Gastrocnemius medialis (tissue), 4 donors: ENCODE measurements around the gene POLD1. TPM values are rescaled to one million over a fixed set of nuclear protein-coding genes. Genes with fewer than 3 reads are reported as not detected.

Source experiments
- ATAC-seq, 2 donors: fragments of 150-250 bp; one replicate each; pipeline ENCODE4 v1.9.1; 2016
- DNase-seq, 2 donors: peaks; one replicate each; pipeline ENCODE4 v3.0.0-alpha.2; 2019
- H3K27ac ChIP-seq, 4 donors: fragments of 200-600 bp; sonication (generic); 1 replicate in 1 of 4; 2 replicates in 3 of 4; pipeline ENCODE4 v1.5.1; 2016 to 2018; ENCODE audit warnings: mild to moderate bottlenecking in 2 of 4, moderate library complexity in 1 of 4
- H3K27me3 ChIP-seq, 3 donors: fragments of 200-600 bp; sonication (generic) in 2 of 3; 1 replicate in 1 of 3; 2 replicates in 2 of 3; pipeline versions ENCODE4 v1.5.1 to v1.6.0; 2016 to 2019; ENCODE audit warnings: mild to moderate bottlenecking in 1 of 3, moderate library complexity in 1 of 3
- H3K36me3 ChIP-seq, 2 donors: fragments of 200-600 bp; sonication (generic) in 1 of 2; one replicate each; pipeline ENCODE4 v1.5.1; 2017 to 2018
- H3K4me1 ChIP-seq, 2 donors: fragments of 200-600 bp; sonication (generic) in 1 of 2; one replicate each; pipeline ENCODE4 v1.5.1; 2016 to 2017; ENCODE audit warnings: mild to moderate bottlenecking in 2 of 2
- H3K4me3 ChIP-seq, 4 donors: fragments of 200-600 bp; sonication (generic) in 3 of 4; 1 replicate in 1 of 4; 2 replicates in 3 of 4; pipeline ENCODE4 v1.5.1; 2016 to 2019; ENCODE audit warnings: mild to moderate bottlenecking in 2 of 4
- H3K9me3 ChIP-seq, 3 donors: fragments of 200-600 bp; sonication (generic) in 2 of 3; 1 replicate in 1 of 3; 2 replicates in 2 of 3; pipeline ENCODE4 v1.5.1; 2016 to 2019
- POLR2A ChIP-seq, 2 donors: fragments of 450-650 bp; IDR thresholded peaks; one replicate each; pipeline ENCODE4 v1.6.1; 2017; ENCODE audit warnings: antibody characterized with exemption in 2 of 2, mild to moderate bottlenecking in 2 of 2, moderate library complexity in 2 of 2
- in situ Hi-C, 4 donors: fragments of 200-750 bp; cut with MboI; loops; one replicate each; pipeline versions ENCODE4 v1.15.0 to v1.8.0; 2017; ENCODE audit warnings: low sequenced_read_pairs in 4 of 4
- intact Hi-C: fragments of 100-400 bp; cut with DNase I; formaldehyde crosslinking; loops from one replicate; pipeline ENCODE4 v1.15.1; 2023; ENCODE audit warnings: low total_unique reads
- total RNA-seq, 4 donors: library from RNA; depleted of rRNA; stranded (reverse); fragments of >200 nt; gene quantifications; one replicate each; pipeline versions ENCODE4 v1.1.0 to v1.2.3, GENCODE V29; 2016
- TF ChIP-seq, protein P1 (sequence below), 5 experiments: fragments of 450-650 bp in 3 of 5; fragments of 200-600 bp in 2 of 5; sonication (generic) in 2 of 5; IDR thresholded peaks in 4 of 5; conservative IDR thresholded peaks in 1 of 5; 1 replicate in 4 of 5; 2 replicates in 1 of 5; pipeline ENCODE4 v1.5.1; 2016 to 2019; ENCODE audit warnings: antibody characterized with exemption in 5 of 5, mild to moderate bottlenecking in 3 of 5, moderate library complexity in 3 of 5

The POLD1 gene
- total RNA-seq, 4 donors from 2014 or later = 4.0 to 18.3 (median 6.0) TPM

DNA sequence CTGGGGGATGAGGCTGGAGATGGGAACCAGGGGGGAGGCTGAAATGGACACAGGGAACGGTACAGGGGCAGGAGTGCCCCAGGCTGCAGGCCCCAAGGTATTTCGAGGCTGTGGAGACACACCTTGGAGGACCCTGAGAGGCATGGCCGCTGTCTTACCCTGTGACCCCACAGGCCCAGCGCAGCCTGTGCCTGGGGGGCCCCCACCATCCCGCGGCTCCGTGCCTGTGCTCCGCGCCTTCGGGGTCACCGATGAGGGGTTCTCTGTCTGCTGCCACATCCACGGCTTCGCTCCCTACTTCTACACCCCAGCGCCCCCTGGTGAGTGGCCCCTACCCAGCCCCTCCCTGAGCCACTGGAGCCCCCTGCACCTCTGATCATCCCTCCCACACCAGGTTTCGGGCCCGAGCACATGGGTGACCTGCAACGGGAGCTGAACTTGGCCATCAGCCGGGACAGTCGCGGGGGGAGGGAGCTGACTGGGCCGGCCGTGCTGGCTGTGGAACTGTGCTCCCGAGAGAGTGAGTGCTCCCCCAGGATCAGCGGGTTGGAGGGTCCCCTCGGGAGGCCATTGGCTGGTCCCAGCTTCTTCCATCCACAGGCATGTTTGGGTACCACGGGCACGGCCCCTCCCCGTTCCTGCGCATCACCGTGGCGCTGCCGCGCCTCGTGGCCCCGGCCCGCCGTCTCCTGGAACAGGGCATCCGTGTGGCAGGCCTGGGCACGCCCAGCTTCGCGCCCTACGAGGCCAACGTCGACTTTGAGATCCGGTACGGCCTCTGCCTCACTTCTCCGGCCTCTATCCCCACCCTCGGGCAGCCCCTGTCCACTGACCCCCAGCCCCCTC is 17.7 kb downstream of the POLD1 start:
- Histone ChIP-seq H3K27me3 (no peaks in the 10 kb centered on the region), H3K4me1 (no peaks in the 10 kb centered on the region), H3K36me3 (peaks cover 0 to 8% of the 10 kb centered on the region in 2 donors), H3K9me3 (no peaks in the 10 kb centered on the region), H3K4me3 (no peak overlapping the region), H3K27ac (no peak overlapping the region)
- TF ChIP-seq POLR2A (IDR thresholded peaks at IDR 0.05) = no peak
- TF ChIP-seq, protein P1, sequence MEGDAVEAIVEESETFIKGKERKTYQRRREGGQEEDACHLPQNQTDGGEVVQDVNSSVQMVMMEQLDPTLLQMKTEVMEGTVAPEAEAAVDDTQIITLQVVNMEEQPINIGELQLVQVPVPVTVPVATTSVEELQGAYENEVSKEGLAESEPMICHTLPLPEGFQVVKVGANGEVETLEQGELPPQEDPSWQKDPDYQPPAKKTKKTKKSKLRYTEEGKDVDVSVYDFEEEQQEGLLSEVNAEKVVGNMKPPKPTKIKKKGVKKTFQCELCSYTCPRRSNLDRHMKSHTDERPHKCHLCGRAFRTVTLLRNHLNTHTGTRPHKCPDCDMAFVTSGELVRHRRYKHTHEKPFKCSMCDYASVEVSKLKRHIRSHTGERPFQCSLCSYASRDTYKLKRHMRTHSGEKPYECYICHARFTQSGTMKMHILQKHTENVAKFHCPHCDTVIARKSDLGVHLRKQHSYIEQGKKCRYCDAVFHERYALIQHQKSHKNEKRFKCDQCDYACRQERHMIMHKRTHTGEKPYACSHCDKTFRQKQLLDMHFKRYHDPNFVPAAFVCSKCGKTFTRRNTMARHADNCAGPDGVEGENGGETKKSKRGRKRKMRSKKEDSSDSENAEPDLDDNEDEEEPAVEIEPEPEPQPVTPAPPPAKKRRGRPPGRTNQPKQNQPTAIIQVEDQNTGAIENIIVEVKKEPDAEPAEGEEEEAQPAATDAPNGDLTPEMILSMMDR (IDR thresholded peaks at IDR 0.05 in 4 of 5, conservative IDR thresholded peaks at IDR 0.05 in 1 of 5) = peak in 1 of 5 experiments; percentile 12
- in situ Hi-C loops (no loop called here), intact Hi-C loops (no loop called here)
- ATAC-seq = no peak
- DNase-seq = no peak

DNA sequence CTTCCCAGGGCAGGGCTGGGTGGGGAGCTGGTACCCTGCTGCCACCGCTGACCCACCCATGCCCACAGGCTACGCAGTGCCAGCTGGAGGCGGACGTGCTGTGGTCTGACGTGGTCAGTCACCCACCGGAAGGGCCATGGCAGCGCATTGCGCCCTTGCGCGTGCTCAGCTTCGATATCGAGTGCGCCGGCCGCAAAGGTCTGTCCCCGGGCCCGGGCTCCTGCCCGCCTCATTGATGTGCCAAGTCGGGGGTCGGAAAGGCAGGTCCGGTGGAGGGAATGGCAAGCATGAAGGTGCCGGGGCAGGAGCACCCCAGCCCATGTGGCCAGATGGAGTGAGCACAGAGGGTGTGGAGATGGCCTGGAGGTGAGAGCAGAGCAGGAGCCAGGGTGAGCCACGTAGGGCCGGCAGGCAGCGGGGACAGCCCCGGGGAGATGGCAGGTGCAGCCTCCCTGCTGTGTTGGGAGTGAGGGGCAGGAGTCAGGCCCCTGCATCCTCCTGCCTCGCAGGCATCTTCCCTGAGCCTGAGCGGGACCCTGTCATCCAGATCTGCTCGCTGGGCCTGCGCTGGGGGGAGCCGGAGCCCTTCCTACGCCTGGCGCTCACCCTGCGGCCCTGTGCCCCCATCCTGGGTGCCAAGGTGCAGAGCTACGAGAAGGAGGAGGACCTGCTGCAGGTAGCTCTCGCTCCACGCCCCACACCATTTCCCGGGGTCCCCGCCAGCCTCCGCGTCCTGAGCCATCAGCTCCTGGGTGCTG is 18.6 kb downstream of the POLD1 start:
- Histone ChIP-seq H3K27me3 (no peaks in the 10 kb centered on the region), H3K9me3 (no peaks in the 10 kb centered on the region), H3K27ac (no peak overlapping the region), H3K4me3 (no peak overlapping the region), H3K4me1 (no peaks in the 10 kb centered on the region), H3K36me3 (peaks cover 0 to 8% of the 10 kb centered on the region in 2 donors)
- DNase-seq (no peak), ATAC-seq (no peak)
- intact Hi-C loops (no loop called here), in situ Hi-C loops (no loop called here)
- TF ChIP-seq, protein P1 (IDR thresholded peaks at IDR 0.05 in 4 of 5, conservative IDR thresholded peaks at IDR 0.05 in 1 of 5) = no peak

DNA sequence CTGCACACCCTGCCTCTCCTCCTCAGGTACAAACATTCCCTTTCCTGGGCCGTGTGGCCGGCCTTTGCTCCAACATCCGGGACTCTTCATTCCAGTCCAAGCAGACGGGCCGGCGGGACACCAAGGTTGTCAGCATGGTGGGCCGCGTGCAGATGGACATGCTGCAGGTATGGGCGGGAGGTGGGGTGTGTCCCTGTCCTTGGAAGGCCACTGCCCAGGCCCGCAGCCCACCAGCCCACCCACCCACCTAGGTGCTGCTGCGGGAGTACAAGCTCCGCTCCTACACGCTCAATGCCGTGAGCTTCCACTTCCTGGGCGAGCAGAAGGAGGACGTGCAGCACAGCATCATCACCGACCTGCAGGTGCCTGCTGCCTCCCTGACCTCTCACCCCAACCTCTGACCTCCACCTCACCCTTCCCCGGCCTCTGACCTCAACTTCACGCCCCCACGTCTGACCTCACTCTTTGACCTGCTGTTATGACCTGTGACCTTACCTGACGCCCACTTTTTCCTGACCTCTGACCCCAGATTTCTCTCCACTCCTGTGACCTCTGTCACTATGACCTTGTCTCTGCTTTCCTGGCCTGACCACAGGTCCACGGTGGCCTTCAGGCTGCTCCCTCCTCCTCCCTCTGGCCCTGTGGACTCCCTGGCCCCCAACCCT is 22.1 kb downstream of the POLD1 start:
- H3K4me1 ChIP-seq = no peaks in the 10 kb centered on the region
- in situ Hi-C loops (no loop called here), intact Hi-C loops (no loop called here)
- ATAC-seq (no peak), DNase-seq (no peak)
- peaks cover 0 to 18% of the 10 kb centered on the region in 2 donors for H3K36me3 ChIP-seq
- no peaks in the 10 kb centered on the region for H3K27me3 ChIP-seq
- no peaks in the 10 kb centered on the region for H3K9me3 ChIP-seq
- no peak overlapping the region for H3K27ac ChIP-seq
- TF ChIP-seq POLR2A (IDR thresholded peaks at IDR 0.05) = no peak
- TF ChIP-seq, protein P1 (IDR thresholded peaks at IDR 0.05 in 4 of 5, conservative IDR thresholded peaks at IDR 0.05 in 1 of 5) = no peak
- no peak overlapping the region for H3K4me3 ChIP-seq

DNA sequence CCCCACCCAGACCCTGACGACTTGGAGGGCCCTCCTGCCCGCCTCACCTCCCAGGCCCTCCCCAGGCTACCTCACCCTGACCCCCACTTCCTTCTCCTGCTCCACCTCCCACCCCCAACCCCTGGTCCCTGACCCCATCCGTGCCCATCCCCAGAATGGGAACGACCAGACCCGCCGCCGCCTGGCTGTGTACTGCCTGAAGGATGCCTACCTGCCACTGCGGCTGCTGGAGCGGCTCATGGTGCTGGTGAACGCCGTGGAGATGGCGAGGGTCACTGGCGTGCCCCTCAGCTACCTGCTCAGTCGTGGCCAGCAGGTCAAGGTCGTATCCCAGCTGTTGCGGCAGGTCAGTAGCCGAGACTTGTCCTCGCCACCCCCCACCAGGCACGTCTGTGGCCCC is 22.7 kb downstream of the POLD1 start:
- no peak for TF ChIP-seq POLR2A (IDR thresholded peaks at IDR 0.05)
- Histone ChIP-seq H3K36me3 (peaks cover 0 to 18% of the 10 kb centered on the region in 2 donors), H3K4me3 (no peak overlapping the region), H3K27ac (no peak overlapping the region), H3K27me3 (no peaks in the 10 kb centered on the region), H3K4me1 (no peaks in the 10 kb centered on the region), H3K9me3 (no peaks in the 10 kb centered on the region)
- DNase-seq = no peak
- in situ Hi-C loops = no loop called here
- intact Hi-C loops = no loop called here
- no peak for ATAC-seq

DNA sequence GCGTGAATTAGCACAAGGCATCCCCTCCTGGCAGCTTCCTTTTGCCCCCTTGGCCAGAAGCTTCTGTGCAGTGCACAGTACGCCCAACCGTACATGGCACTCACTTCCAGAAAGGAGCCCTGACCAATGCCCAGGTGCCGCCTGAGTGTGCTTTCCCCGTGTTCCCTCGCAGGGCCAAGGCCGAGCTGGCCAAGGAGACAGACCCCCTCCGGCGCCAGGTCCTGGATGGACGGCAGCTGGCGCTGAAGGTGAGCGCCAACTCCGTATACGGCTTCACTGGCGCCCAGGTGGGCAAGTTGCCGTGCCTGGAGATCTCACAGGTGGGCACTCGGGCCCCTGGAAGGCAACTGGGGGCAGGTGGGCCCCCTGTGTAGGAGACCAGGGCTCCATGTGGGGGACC is 25.2 kb downstream of the POLD1 start:
- intact Hi-C loops (no loop called here), in situ Hi-C loops (no loop called here)
- Histone ChIP-seq H3K4me3 (no peak overlapping the region), H3K27ac (no peak overlapping the region), H3K27me3 (no peaks in the 10 kb centered on the region), H3K4me1 (no peaks in the 10 kb centered on the region), H3K9me3 (no peaks in the 10 kb centered on the region), H3K36me3 (peaks cover 0 to 10% of the 10 kb centered on the region in 2 donors)
- ATAC-seq (no peak), DNase-seq (no peak)
- no peak for TF ChIP-seq POLR2A (IDR thresholded peaks at IDR 0.05)
- TF ChIP-seq, protein P1 (IDR thresholded peaks at IDR 0.05 in 4 of 5, conservative IDR thresholded peaks at IDR 0.05 in 1 of 5) = no peak
